Stomach (tissue), 4 donors: ENCODE data around the gene PCDH1.

Source experiments
- EP300 ChIP-seq: sonication (generic); formaldehyde crosslinking; IDR thresholded peaks from one replicate; pipeline ENCODE4 v1.6.1; 2017; ENCODE audit warnings: antibody characterized with exemption
- POLR2A ChIP-seq, 4 donors: fragments of 450-650 bp; IDR thresholded peaks; one replicate each; pipeline ENCODE4 v1.6.1; 2016; ENCODE audit warnings: antibody characterized with exemption in 4 of 4, control low read depth in 2 of 4, mild to moderate bottlenecking in 1 of 4, moderate library complexity in 1 of 4
- POLR2AphosphoS5 ChIP-seq, 3 donors: sonication (generic); formaldehyde crosslinking; IDR thresholded peaks; one replicate each; pipeline ENCODE4 v1.6.1; 2016; ENCODE audit warnings: antibody characterized with exemption in 3 of 3
- TF ChIP-seq, protein P1 (sequence below), 7 experiments: fragments of 450-650 bp in 4 of 7; fragments of 200-600 bp in 3 of 7; sonication (generic) in 3 of 7; IDR thresholded peaks; one replicate each; pipeline ENCODE4 v1.5.1; 2016 to 2019; ENCODE audit warnings: antibody characterized with exemption in 7 of 7, control low read depth in 2 of 7, mild to moderate bottlenecking in 1 of 7

GRCh38 chr5:141838326-141839014 is 39.7 kb downstream of the PCDH1 start:
- TF ChIP-seq, protein P1, sequence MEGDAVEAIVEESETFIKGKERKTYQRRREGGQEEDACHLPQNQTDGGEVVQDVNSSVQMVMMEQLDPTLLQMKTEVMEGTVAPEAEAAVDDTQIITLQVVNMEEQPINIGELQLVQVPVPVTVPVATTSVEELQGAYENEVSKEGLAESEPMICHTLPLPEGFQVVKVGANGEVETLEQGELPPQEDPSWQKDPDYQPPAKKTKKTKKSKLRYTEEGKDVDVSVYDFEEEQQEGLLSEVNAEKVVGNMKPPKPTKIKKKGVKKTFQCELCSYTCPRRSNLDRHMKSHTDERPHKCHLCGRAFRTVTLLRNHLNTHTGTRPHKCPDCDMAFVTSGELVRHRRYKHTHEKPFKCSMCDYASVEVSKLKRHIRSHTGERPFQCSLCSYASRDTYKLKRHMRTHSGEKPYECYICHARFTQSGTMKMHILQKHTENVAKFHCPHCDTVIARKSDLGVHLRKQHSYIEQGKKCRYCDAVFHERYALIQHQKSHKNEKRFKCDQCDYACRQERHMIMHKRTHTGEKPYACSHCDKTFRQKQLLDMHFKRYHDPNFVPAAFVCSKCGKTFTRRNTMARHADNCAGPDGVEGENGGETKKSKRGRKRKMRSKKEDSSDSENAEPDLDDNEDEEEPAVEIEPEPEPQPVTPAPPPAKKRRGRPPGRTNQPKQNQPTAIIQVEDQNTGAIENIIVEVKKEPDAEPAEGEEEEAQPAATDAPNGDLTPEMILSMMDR (IDR thresholded peaks at IDR 0.05) = no peak
- TF ChIP-seq POLR2A (IDR thresholded peaks at IDR 0.05) (no peak), EP300 (no peak), POLR2AphosphoS5 (IDR thresholded peaks at IDR 0.05) (no peak)
